ENCODE results near the gene KCNN2. TPM values are rescaled to one million over a fixed set of nuclear protein-coding genes. Genes with fewer than 3 reads are reported as not detected.

KCNN2 gene
- total RNA-seq, 1 experiment from 2014 or later = not detected

- TF ChIP-seq CTCF (IDR thresholded peaks at IDR 0.05 in 2 of 3, conservative IDR thresholded peaks at IDR 0.05 in 1 of 3; ENCODE audit: borderline replicate concordance in 1 of 3, insufficient read depth in 1 of 3, low read depth in 2 of 3, low read length in 2 of 3) = no peak
Observed at GRCh38 chr5:114434396-114435219, 72.7 kb downstream of the KCNN2 start (continued).

GRCh38 chr5:114435220-114435481, 73.3 kb downstream of the KCNN2 start:
- H3K9ac ChIP-seq (ENCODE audit: low read length) = no peak overlapping the region
- no peak for ATAC-seq
- intact Hi-C loops (cut with micrococcal nuclease) = no loop called here
- H3K36me3 ChIP-seq (ENCODE audit: control insufficient read depth in 1 of 2, insufficient read depth in 2 of 2, low read length in 2 of 2) = no peaks in the 10 kb centered on the region
- no peaks in the 10 kb centered on the region for H3K4me1 ChIP-seq (ENCODE audit: control insufficient read depth in 1 of 2, insufficient read depth in 2 of 2, low read length in 2 of 2)
- H3K27ac ChIP-seq (ENCODE audit: low read depth, low read length) = no peak overlapping the region
- POLR2A ChIA-PET = no interaction called here
- CTCF ChIA-PET = interaction anchor here (1.4 kb wide), 1 partner anchor 12 kb away, joined by 5 read pairs; no protein-coding TSS in a partner anchor
- H3K9me2 ChIP-seq (ENCODE audit: insufficient read depth) = no peaks in the 10 kb centered on the region
- RAD21 ChIA-PET (ENCODE audit: low non-redundant PET in 1 of 2, low total read pairs in 2 of 2, uncharacterized antibody in 2 of 2, unreplicated experiment in 2 of 2) = no interaction called here
- BruUV-seq (replicated peaks) = no TSS peak
- no peaks in the 10 kb centered on the region for H3K9me3 ChIP-seq (ENCODE audit: control insufficient read depth in 1 of 2, insufficient read depth in 1 of 2, low read depth in 1 of 2, low read length in 2 of 2)
- no peaks in the 10 kb centered on the region for H3K79me2 ChIP-seq (ENCODE audit: insufficient read depth, low read length)
- TF ChIP-seq CBX3 (IDR thresholded peaks at IDR 0.05; ENCODE audit: low read depth) (no peak), TCF7L2 (IDR thresholded peaks at IDR 0.05; ENCODE audit: borderline replicate concordance, extremely low read depth, insufficient read depth, insufficient read length) (no peak), EZH2 (IDR thresholded peaks at IDR 0.05) (no peak), SIN3A (IDR thresholded peaks at IDR 0.05; ENCODE audit: low read depth) (no peak), ATF3 (IDR thresholded peaks at IDR 0.05) (no peak), MAX (IDR thresholded peaks at IDR 0.05) (no peak), SRF (IDR thresholded peaks at IDR 0.05; ENCODE audit: low read depth) (no peak), CTCF (IDR thresholded peaks at IDR 0.05 in 2 of 3, conservative IDR thresholded peaks at IDR 0.05 in 1 of 3; ENCODE audit: borderline replicate concordance in 1 of 3, insufficient read depth in 1 of 3, low read depth in 2 of 3, low read length in 2 of 3) (no peak), ZBTB33 (IDR thresholded peaks at IDR 0.05; ENCODE audit: extremely low read depth, insufficient replicate concordance, low read length) (no peak)
- H2AFZ ChIP-seq (ENCODE audit: low read depth, low read length, poor library complexity, severe bottlenecking) = no peak overlapping the region
- H4K20me1 ChIP-seq (ENCODE audit: insufficient read depth) = no peaks in the 10 kb centered on the region
- DNase-seq (ENCODE audit: low read depth, low spot score) = no peak
- H3K4me2 ChIP-seq (ENCODE audit: low read length) = no peak overlapping the region
- H3K27me3 ChIP-seq (ENCODE audit: insufficient read depth, low read length) = no peaks in the 10 kb centered on the region
- no peak overlapping the region for H3K4me3 ChIP-seq (replicated peaks in 1 of 2; ENCODE audit: low read depth in 1 of 2, low read length in 2 of 2)
